MM.1S (cell line): Measurements from ENCODE around the gene PDE1A.

ENCODE experiments used
- CTCF ChIP-seq: fragments of 300-600 bp; sonication (generic); IDR thresholded peaks from 2 replicates; pipeline ENCODE4 v1.5.1; 2016; ENCODE audit warnings: antibody characterized with exemption, low read length, mixed read lengths
- EZH2 ChIP-seq: fragments of 300-600 bp; sonication (generic); optimal IDR thresholded peaks from 2 replicates; pipeline ENCODE3; 2017; ENCODE audit warnings: low read depth, mild to moderate bottlenecking, antibody characterized with exemption, low read length, mixed read lengths
- EZH2phosphoT487 ChIP-seq: fragments of 300-600 bp; sonication (generic); IDR thresholded peaks from 2 replicates; pipeline ENCODE4 v1.6.1; 2018; ENCODE audit warnings: antibody characterized with exemption, low read length

- no peak for TF ChIP-seq CTCF
- TF ChIP-seq EZH2phosphoT487 = no peak
- TF ChIP-seq EZH2 = no peak
Observed at GRCh38 chr2:182367401-182367800, 59.4 kb downstream of the PDE1A start.
